Aorta (tissue), 5 donors: ENCODE results near the gene KCNJ10. TPM values are rescaled to one million over a fixed set of nuclear protein-coding genes. Genes with fewer than 3 reads are reported as not detected.

Experiments
- ATAC-seq: fragments of 200-7000 bp; cut with Tn5 transposase; one replicate; pipeline ENCODE4 v1.9.1; 2022; ENCODE audit warnings: moderate library complexity; ENCODE audit not compliant: low FRiP score
- DNase-seq, 2 donors: peaks; one replicate each; pipeline ENCODE4 v3.0.0-alpha.2; 2020
- H3K27ac ChIP-seq, 2 donors: one replicate each; pipeline ENCODE4 v1.5.1; 2013; ENCODE audit warnings: low read length in 2 of 2, mild to moderate bottlenecking in 2 of 2, moderate library complexity in 2 of 2, control low read depth in 1 of 2, inconsistent platforms in 1 of 2, low read depth in 1 of 2
- H3K27me3 ChIP-seq, 2 donors: one replicate each; pipeline ENCODE4 v1.6.1; 2013; ENCODE audit warnings: control low read depth in 1 of 2, low read length in 1 of 2, mild to moderate bottlenecking in 1 of 2, moderate library complexity in 1 of 2; ENCODE audit not compliant: insufficient read depth in 2 of 2, control insufficient read depth in 1 of 2
- H3K36me3 ChIP-seq, 2 donors: one replicate each; pipeline ENCODE4 v1.6.1; 2013; ENCODE audit warnings: control low read depth in 1 of 2, low read length in 1 of 2, mild to moderate bottlenecking in 1 of 2; ENCODE audit not compliant: insufficient read depth in 2 of 2, control insufficient read depth in 1 of 2
- H3K4me1 ChIP-seq, 2 donors: one replicate each; pipeline ENCODE4 v1.6.1; 2013; ENCODE audit warnings: low read length in 2 of 2, control low read depth in 1 of 2, mild to moderate bottlenecking in 1 of 2, moderate library complexity in 1 of 2; ENCODE audit not compliant: insufficient read depth in 2 of 2, control insufficient read depth in 1 of 2
- H3K4me3 ChIP-seq, 2 donors: one replicate each; pipeline ENCODE4 v1.5.1; 2013; ENCODE audit warnings: low read length in 2 of 2, control low read depth in 1 of 2, mild to moderate bottlenecking in 1 of 2
- H3K9me3 ChIP-seq: one replicate; pipeline ENCODE4 v1.6.1; 2013; ENCODE audit warnings: mild to moderate bottlenecking, low read length; ENCODE audit not compliant: control insufficient read depth
- WGBS, 2 donors: extraction: QIAGEN DNeasy Blood & Tissue Kit; methylation state at CpG; one replicate each; pipeline ENCODE4 v1.1.7; 2013; 5-methylcytosine and 5-hydroxymethylcytosine counted together
- intact Hi-C, 2 donors: fragments of 100-400 bp; cut with DNase I; formaldehyde crosslinking; loops; one replicate each; pipeline versions ENCODE4 v1.14.2 to v1.15.0; 2022
- polyA plus RNA-seq, 2 donors: library from polyadenylated mRNA; stranded (reverse); fragments of 200-250 nt; gene quantifications; one replicate each; pipeline ENCODE4 v1.2.3, GENCODE V29; 2013
- total RNA-seq, 2 donors: library from RNA; stranded (reverse); fragmentation: NEBNext Ultra II Directional; extraction: Animal tissue kit (Norgen Biotek cat#: 25700); gene quantifications; one replicate each; pipeline ENCODE4 v1.2.1, GENCODE V29; 2021
- donor health status: healthy with polysubstance abuse.
- donor health status: Bipolar disorder and iron deficiency.
- donor health status: DM: no; HTN: no; CAD: no.
- donor health status: DM: no; HTN: no; CAD: no.
- donor health status: DM: yes; HTN: yes; CAD: no.

Gene KCNJ10
- total and polyA plus RNA-seq, 4 donors = 0.10 to 0.63 (median 0.24) TPM; not detected in 1

- no peak for ATAC-seq
- Histone ChIP-seq H3K9me3 (no peaks in the 10 kb centered on the region), H3K27me3 (no peaks in the 10 kb centered on the region), H3K36me3 (no peaks in the 10 kb centered on the region), H3K4me1 (peaks cover 0 to 3% of the 10 kb centered on the region in 2 donors), H3K4me3 (no peak overlapping the region), H3K27ac (no peak overlapping the region)
- intact Hi-C loops = loop anchor here in 1 of 2 donors (5.0 kb wide), 1 partner anchor 37 kb away; no protein-coding TSS in a partner anchor
- 52 to 55% methylated on average over 96 of the region's 96 CpGs for WGBS, 2 donors
- peak in 1 of 2 donors; percentile 82 for DNase-seq
Measured at GRCh38 chr1:160083968-160084770, 14.2 kb upstream of the KCNJ10 start.

GRCh38 chr1:160082926-160083325 lies 13.0 kb upstream of the KCNJ10 start:
- H3K36me3 ChIP-seq = no peaks in the 10 kb centered on the region
- intact Hi-C loops = loop anchor here in 1 of 2 donors (5.0 kb wide), 1 partner anchor 36 kb away; no protein-coding TSS in a partner anchor
- H3K27ac ChIP-seq = no peak overlapping the region
- 52 to 57% methylated on average over 3 of the region's 3 CpGs for WGBS, 2 donors
- H3K4me1 ChIP-seq = peaks cover 0 to 3% of the 10 kb centered on the region in 2 donors
- no peaks in the 10 kb centered on the region for H3K27me3 ChIP-seq
- no peak for ATAC-seq
- H3K9me3 ChIP-seq = no peaks in the 10 kb centered on the region
- no peak overlapping the region for H3K4me3 ChIP-seq
- no peak for DNase-seq

- Histone ChIP-seq H3K4me3 (no peak overlapping the region), H3K27me3 (no peaks in the 10 kb centered on the region), H3K27ac (no peak overlapping the region), H3K36me3 (no peaks in the 10 kb centered on the region), H3K9me3 (no peaks in the 10 kb centered on the region), H3K4me1 (peaks cover 0 to 3% of the 10 kb centered on the region in 2 donors)
- intact Hi-C loops = loop anchor here in 1 of 2 donors (5.0 kb wide), 1 partner anchor 35 kb away; no protein-coding TSS in a partner anchor
- WGBS, 2 donors = 36 to 44% methylated on average over 2 of the region's 2 CpGs
- no peak for DNase-seq
- no peak for ATAC-seq
Measured at GRCh38 chr1:160082487-160082886, 12.5 kb upstream of the KCNJ10 start.

GRCh38 chr1:160081261-160081936 lies 11.4 kb upstream of the KCNJ10 start, which contains the start of gene KCNJ9:
TSS of gene KCNJ9 (plus strand) at chr1:160081538. CDS start at chr1:160084031, 2,493 bp downstream.
- no peaks in the 10 kb centered on the region for H3K36me3 ChIP-seq
- peaks cover 0 to 3% of the 10 kb centered on the region in 2 donors for H3K4me1 ChIP-seq
- 11 to 13% methylated on average over 11 to 14 of the region's 14 CpGs for WGBS, 2 donors
- no peak for DNase-seq
- no peak within 1 kb of the TSS for H3K4me3 ChIP-seq
- ATAC-seq = peak; percentile 16
- no peaks in the 10 kb centered on the region for H3K27me3 ChIP-seq
- intact Hi-C loops = loop anchor here in 1 of 2 donors (5.0 kb wide), 1 partner anchor 34 kb away; no protein-coding TSS in a partner anchor
- no peaks in the 10 kb centered on the region for H3K9me3 ChIP-seq
- no peak within 1 kb of the TSS for H3K27ac ChIP-seq

GRCh38 chr1:160080381-160081100 lies 10.6 kb upstream of the KCNJ10 start:
- Histone ChIP-seq H3K4me3 (no peak overlapping the region), H3K27me3 (no peaks in the 10 kb centered on the region), H3K36me3 (no peaks in the 10 kb centered on the region), H3K4me1 (no peaks in the 10 kb centered on the region), H3K27ac (no peak overlapping the region), H3K9me3 (no peaks in the 10 kb centered on the region)
- DNase-seq (no peak), ATAC-seq (no peak)
- intact Hi-C loops = loop anchor here in 1 of 2 donors (5.0 kb wide), 1 partner anchor 33 kb away; no protein-coding TSS in a partner anchor
- 71 to 74% methylated on average over 6 of the region's 6 CpGs for WGBS, 2 donors

- DNase-seq = no peak
- 70 to 76% methylated on average over 4 of the region's 4 CpGs for WGBS, 2 donors
- Histone ChIP-seq H3K36me3 (no peaks in the 10 kb centered on the region), H3K27me3 (no peaks in the 10 kb centered on the region), H3K4me3 (no peak overlapping the region), H3K27ac (no peak overlapping the region), H3K4me1 (no peaks in the 10 kb centered on the region), H3K9me3 (no peaks in the 10 kb centered on the region)
- intact Hi-C loops = no loop called here
- no peak for ATAC-seq
Measured at GRCh38 chr1:160079448-160079847, 9.5 kb upstream of the KCNJ10 start.

- H3K9me3 ChIP-seq = no peaks in the 10 kb centered on the region
- no peak for ATAC-seq
- no peak for DNase-seq
- no peaks in the 10 kb centered on the region for H3K36me3 ChIP-seq
- H3K4me1 ChIP-seq = no peaks in the 10 kb centered on the region
- no peaks in the 10 kb centered on the region for H3K27me3 ChIP-seq
- 17 to 19% methylated on average over 8 of the region's 8 CpGs for WGBS, 2 donors
- H3K27ac ChIP-seq = no peak overlapping the region
- intact Hi-C loops = no loop called here
- H3K4me3 ChIP-seq = no peak overlapping the region
Measured at GRCh38 chr1:160078512-160079195, 8.7 kb upstream of the KCNJ10 start.

- DNase-seq (no peak), ATAC-seq (no peak)
- Histone ChIP-seq H3K9me3 (no peaks in the 10 kb centered on the region), H3K4me1 (no peaks in the 10 kb centered on the region), H3K27me3 (no peaks in the 10 kb centered on the region), H3K4me3 (no peak overlapping the region), H3K36me3 (no peaks in the 10 kb centered on the region), H3K27ac (no peak overlapping the region)
- intact Hi-C loops = no loop called here
Measured at GRCh38 chr1:160077486-160077885, 7.5 kb upstream of the KCNJ10 start.
